ENCODE measurements around the gene ZNF326. TPM values are rescaled to one million over a fixed set of nuclear protein-coding genes. Genes with fewer than 3 reads are reported as not detected.

ZNF326 gene
- total RNA-seq, 1 experiment from 2014 or later: 19.3 TPM

DNA sequence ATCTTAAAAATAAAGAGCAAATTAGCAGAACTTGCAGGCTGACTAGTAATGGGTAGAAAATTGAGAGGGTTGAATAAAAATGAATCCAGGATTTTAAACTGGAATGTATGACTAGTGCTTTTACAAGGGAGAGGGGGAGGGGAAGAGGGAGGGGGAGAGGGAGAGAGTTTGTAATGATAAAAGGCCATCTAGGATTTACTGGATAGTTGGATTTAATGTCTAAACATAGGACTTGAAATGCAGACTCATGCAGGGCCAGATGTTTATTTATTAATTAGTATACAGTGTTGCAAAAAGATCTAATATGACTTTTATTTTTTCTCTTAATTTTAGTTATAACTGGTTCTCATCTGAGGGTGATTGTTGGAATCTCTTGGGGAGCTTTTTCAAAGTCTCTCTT is 4.3 kb downstream of the ZNF326 start:
- RAD21 ChIA-PET (ENCODE audit: low non-redundant PET in 1 of 2, low total read pairs in 2 of 2, uncharacterized antibody in 2 of 2, unreplicated experiment in 2 of 2): no interaction called here
- no peak overlapping the region for H3K27ac ChIP-seq (ENCODE audit: low read depth, low read length)
- no peak overlapping the region for H3K4me3 ChIP-seq (replicated peaks in 1 of 2; ENCODE audit: low read depth in 1 of 2, low read length in 2 of 2)
- peaks cover 90% of the 10 kb centered on the region for H3K79me2 ChIP-seq (ENCODE audit: insufficient read depth, low read length)
- no TSS peak for BruUV-seq (replicated peaks)
- no peaks in the 10 kb centered on the region for H4K20me1 ChIP-seq (ENCODE audit: insufficient read depth)
- no peaks in the 10 kb centered on the region for H3K9me2 ChIP-seq (ENCODE audit: insufficient read depth)
- no peak overlapping the region for H3K9ac ChIP-seq (ENCODE audit: low read length)
- no peak overlapping the region for H3K4me2 ChIP-seq (ENCODE audit: low read length)
- intact Hi-C loops (cut with micrococcal nuclease): loop anchor here (10.0 kb wide), 2 partner anchors 364 to 474 kb away; partner anchors contain the start of genes LRRC8B and LRRC8C
- CTCF ChIA-PET: no interaction called here
- POLR2A ChIA-PET: no interaction called here
- peaks cover 0 to 7% of the 10 kb centered on the region in 2 experiments; a peak in 1 of 4 replicates for H3K36me3 ChIP-seq (ENCODE audit: control insufficient read depth in 1 of 2, insufficient read depth in 2 of 2, low read length in 2 of 2)
- H3K27me3 ChIP-seq (ENCODE audit: insufficient read depth, low read length): no peaks in the 10 kb centered on the region
- peaks cover 4 to 13% of the 10 kb centered on the region in 2 experiments; a peak in 2 of 4 replicates for H3K4me1 ChIP-seq (ENCODE audit: control insufficient read depth in 1 of 2, insufficient read depth in 2 of 2, low read length in 2 of 2)
- ATAC-seq (no peak), DNase-seq (ENCODE audit: low read depth, low spot score) (no peak)
- H3K9me3 ChIP-seq (ENCODE audit: control insufficient read depth in 1 of 2, insufficient read depth in 1 of 2, low read depth in 1 of 2, low read length in 2 of 2): no peaks in the 10 kb centered on the region
- H2AFZ ChIP-seq (ENCODE audit: low read depth, low read length, poor library complexity, severe bottlenecking): no peak overlapping the region
- TF ChIP-seq, protein P1, sequence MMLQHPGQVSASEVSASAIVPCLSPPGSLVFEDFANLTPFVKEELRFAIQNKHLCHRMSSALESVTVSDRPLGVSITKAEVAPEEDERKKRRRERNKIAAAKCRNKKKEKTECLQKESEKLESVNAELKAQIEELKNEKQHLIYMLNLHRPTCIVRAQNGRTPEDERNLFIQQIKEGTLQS (IDR thresholded peaks at IDR 0.05): no peak
- TF ChIP-seq CEBPB (IDR thresholded peaks at IDR 0.05; ENCODE audit: low read depth): no peak
- no peak for TF ChIP-seq CBX3 (IDR thresholded peaks at IDR 0.05; ENCODE audit: low read depth)
- TF ChIP-seq, protein P2, sequence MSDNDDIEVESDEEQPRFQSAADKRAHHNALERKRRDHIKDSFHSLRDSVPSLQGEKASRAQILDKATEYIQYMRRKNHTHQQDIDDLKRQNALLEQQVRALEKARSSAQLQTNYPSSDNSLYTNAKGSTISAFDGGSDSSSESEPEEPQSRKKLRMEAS (IDR thresholded peaks at IDR 0.05): no peak

DNA sequence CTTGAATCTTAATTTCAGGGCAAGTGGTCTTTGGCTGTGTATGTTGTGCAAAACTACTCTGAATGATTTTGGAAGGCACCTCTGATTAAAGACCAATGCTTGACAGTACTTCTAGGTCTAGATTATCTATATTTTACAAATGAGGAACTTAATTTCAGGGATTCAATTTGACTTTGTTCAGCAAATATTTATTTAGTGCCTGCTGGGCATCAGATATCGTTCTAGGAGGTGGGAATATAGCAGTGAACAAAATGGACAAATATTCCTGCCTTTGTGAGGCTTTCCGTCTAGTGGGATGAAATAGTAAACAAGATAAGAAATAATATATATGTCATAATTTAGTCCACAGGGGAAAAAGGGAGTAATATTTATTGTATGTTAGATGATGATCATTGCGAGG is 4.7 kb downstream of the ZNF326 start:
- Histone ChIP-seq H2AFZ (ENCODE audit: low read depth, low read length, poor library complexity, severe bottlenecking) (no peak overlapping the region), H3K27ac (ENCODE audit: low read depth, low read length) (no peak overlapping the region), H3K9me2 (ENCODE audit: insufficient read depth) (no peaks in the 10 kb centered on the region), H3K9ac (ENCODE audit: low read length) (no peak overlapping the region), H3K27me3 (ENCODE audit: insufficient read depth, low read length) (no peaks in the 10 kb centered on the region), H3K9me3 (ENCODE audit: control insufficient read depth in 1 of 2, insufficient read depth in 1 of 2, low read depth in 1 of 2, low read length in 2 of 2) (no peaks in the 10 kb centered on the region), H3K4me2 (ENCODE audit: low read length) (no peak overlapping the region), H3K4me1 (ENCODE audit: control insufficient read depth in 1 of 2, insufficient read depth in 2 of 2, low read length in 2 of 2) (peaks cover 4 to 9% of the 10 kb centered on the region in 2 experiments; a peak in 2 of 4 replicates), H3K4me3 (replicated peaks in 1 of 2; ENCODE audit: low read depth in 1 of 2, low read length in 2 of 2) (no peak overlapping the region), H4K20me1 (ENCODE audit: insufficient read depth) (no peaks in the 10 kb centered on the region), H3K36me3 (ENCODE audit: control insufficient read depth in 1 of 2, insufficient read depth in 2 of 2, low read length in 2 of 2) (peaks cover 0 to 7% of the 10 kb centered on the region in 2 experiments; a peak in 1 of 4 replicates), H3K79me2 (ENCODE audit: insufficient read depth, low read length) (peaks cover 94% of the 10 kb centered on the region)
- RAD21 ChIA-PET (ENCODE audit: low non-redundant PET in 1 of 2, low total read pairs in 2 of 2, uncharacterized antibody in 2 of 2, unreplicated experiment in 2 of 2): no interaction called here
- no TSS peak for BruUV-seq (replicated peaks)
- TF ChIP-seq, protein P2 (IDR thresholded peaks at IDR 0.05): no peak
- TF ChIP-seq FOSL1 (IDR thresholded peaks at IDR 0.05; ENCODE audit: low read depth): no peak
- TF ChIP-seq TCF7L2 (IDR thresholded peaks at IDR 0.05; ENCODE audit: borderline replicate concordance, extremely low read depth, insufficient read depth, insufficient read length): no peak
- TF ChIP-seq EZH2phosphoT487 (IDR thresholded peaks at IDR 0.05; ENCODE audit: borderline replicate concordance): no peak
- TF ChIP-seq, protein P3, sequence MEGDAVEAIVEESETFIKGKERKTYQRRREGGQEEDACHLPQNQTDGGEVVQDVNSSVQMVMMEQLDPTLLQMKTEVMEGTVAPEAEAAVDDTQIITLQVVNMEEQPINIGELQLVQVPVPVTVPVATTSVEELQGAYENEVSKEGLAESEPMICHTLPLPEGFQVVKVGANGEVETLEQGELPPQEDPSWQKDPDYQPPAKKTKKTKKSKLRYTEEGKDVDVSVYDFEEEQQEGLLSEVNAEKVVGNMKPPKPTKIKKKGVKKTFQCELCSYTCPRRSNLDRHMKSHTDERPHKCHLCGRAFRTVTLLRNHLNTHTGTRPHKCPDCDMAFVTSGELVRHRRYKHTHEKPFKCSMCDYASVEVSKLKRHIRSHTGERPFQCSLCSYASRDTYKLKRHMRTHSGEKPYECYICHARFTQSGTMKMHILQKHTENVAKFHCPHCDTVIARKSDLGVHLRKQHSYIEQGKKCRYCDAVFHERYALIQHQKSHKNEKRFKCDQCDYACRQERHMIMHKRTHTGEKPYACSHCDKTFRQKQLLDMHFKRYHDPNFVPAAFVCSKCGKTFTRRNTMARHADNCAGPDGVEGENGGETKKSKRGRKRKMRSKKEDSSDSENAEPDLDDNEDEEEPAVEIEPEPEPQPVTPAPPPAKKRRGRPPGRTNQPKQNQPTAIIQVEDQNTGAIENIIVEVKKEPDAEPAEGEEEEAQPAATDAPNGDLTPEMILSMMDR (IDR thresholded peaks at IDR 0.05 in 2 of 3, conservative IDR thresholded peaks at IDR 0.05 in 1 of 3; ENCODE audit: borderline replicate concordance in 1 of 3, insufficient read depth in 1 of 3, low read depth in 2 of 3, low read length in 2 of 3): no peak
- no peak for TF ChIP-seq SRF (IDR thresholded peaks at IDR 0.05; ENCODE audit: low read depth)
- TF ChIP-seq JUND (IDR thresholded peaks at IDR 0.05): no peak
- TF ChIP-seq ZNF274 (IDR thresholded peaks at IDR 0.05; ENCODE audit: low read depth, low read length): no peak
- no peak for TF ChIP-seq RAD21 (IDR thresholded peaks at IDR 0.05; ENCODE audit: low read depth)
- TF ChIP-seq, protein P4, sequence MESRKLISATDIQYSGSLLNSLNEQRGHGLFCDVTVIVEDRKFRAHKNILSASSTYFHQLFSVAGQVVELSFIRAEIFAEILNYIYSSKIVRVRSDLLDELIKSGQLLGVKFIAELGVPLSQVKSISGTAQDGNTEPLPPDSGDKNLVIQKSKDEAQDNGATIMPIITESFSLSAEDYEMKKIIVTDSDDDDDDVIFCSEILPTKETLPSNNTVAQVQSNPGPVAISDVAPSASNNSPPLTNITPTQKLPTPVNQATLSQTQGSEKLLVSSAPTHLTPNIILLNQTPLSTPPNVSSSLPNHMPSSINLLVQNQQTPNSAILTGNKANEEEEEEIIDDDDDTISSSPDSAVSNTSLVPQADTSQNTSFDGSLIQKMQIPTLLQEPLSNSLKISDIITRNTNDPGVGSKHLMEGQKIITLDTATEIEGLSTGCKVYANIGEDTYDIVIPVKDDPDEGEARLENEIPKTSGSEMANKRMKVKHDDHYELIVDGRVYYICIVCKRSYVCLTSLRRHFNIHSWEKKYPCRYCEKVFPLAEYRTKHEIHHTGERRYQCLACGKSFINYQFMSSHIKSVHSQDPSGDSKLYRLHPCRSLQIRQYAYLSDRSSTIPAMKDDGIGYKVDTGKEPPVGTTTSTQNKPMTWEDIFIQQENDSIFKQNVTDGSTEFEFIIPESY (IDR thresholded peaks at IDR 0.05; ENCODE audit: extremely low read depth, insufficient replicate concordance, low read length): no peak
- ATAC-seq: no peak
- CTCF ChIA-PET: no interaction called here
- no peak for DNase-seq (ENCODE audit: low read depth, low spot score)
- intact Hi-C loops (cut with micrococcal nuclease): loop anchor here (10.0 kb wide), 2 partner anchors 365 to 475 kb away; partner anchors contain the start of genes LRRC8B and LRRC8C
- POLR2A ChIA-PET: no interaction called here

All from HCT116 (cell line).